ENCODE measurements around the gene CMSS1.

CMSS1 gene

GRCh38 chr3:99883693-99884092 is 66.0 kb downstream of the CMSS1 start:
- Mint-ChIP-seq H3K4me3 (no peak overlapping the region), H3K9me3 (peaks cover 4% of the 10 kb centered on the region), H3K36me3 (ENCODE audit: low read depth) (peaks cover 6% of the 10 kb centered on the region), H3K4me1 (ENCODE audit: low read depth) (peaks cover 23% of the 10 kb centered on the region), H3K27me3 (ENCODE audit: low read depth) (peaks cover 4% of the 10 kb centered on the region), H3K27ac (no peak overlapping the region)

DNA sequence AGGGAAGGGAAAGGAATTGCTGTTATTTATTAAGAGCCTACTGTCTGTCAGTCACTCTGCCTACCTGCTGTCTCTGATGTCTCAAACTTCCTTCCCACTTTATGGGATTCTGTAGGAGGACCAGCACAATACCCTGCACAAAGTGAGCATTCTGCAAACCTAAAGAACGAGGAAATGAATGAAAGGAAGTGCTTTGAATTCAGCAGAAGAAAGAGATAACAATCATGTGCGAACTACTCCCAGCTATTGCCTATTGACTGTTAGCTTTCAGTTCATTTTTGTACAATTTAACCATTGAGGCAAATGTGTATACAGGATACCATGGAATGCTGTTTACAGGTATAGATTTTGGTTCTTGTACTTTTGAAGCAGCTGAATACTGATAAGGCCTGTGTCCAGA is 66.8 kb downstream of the CMSS1 start:
- Mint-ChIP-seq H3K36me3 (ENCODE audit: low read depth) (peaks cover 6% of the 10 kb centered on the region), H3K27me3 (ENCODE audit: low read depth) (no peaks in the 10 kb centered on the region), H3K9me3 (peaks cover 4% of the 10 kb centered on the region), H3K27ac (peak overlapping the region; percentile 16), H3K4me3 (peak overlapping the region; percentile 4), H3K4me1 (ENCODE audit: low read depth) (peaks cover 24% of the 10 kb centered on the region)

- Mint-ChIP-seq H3K36me3 (ENCODE audit: low read depth) (peaks cover 6% of the 10 kb centered on the region), H3K27me3 (ENCODE audit: low read depth) (peaks cover 1% of the 10 kb centered on the region), H3K4me3 (no peak overlapping the region), H3K4me1 (ENCODE audit: low read depth) (peaks cover 24% of the 10 kb centered on the region), H3K27ac (no peak overlapping the region), H3K9me3 (peaks cover 4% of the 10 kb centered on the region)
Measured at GRCh38 chr3:99885085-99885484, 67.4 kb downstream of the CMSS1 start.

DNA sequence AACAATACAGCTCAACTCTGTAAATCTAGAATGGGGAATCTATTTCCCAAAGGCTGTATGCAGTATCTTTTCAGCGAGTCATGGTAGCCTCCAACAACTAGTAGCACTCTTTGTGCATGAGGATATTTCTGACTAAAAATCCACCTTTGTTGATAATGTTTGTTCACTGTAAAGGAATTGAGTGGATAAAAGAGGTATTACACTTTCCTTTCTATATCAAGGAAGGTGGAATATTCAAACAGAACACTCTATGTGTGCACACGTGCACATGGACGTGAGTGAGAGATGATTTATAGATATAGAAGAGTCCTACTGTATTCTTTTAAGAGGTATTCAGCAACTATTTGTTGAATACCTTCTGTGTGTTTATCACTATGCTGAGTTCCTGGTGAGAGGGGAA is 68.2 kb downstream of the CMSS1 start:
- H3K4me3 Mint-ChIP-seq: peak overlapping the region; percentile 22

DNA sequence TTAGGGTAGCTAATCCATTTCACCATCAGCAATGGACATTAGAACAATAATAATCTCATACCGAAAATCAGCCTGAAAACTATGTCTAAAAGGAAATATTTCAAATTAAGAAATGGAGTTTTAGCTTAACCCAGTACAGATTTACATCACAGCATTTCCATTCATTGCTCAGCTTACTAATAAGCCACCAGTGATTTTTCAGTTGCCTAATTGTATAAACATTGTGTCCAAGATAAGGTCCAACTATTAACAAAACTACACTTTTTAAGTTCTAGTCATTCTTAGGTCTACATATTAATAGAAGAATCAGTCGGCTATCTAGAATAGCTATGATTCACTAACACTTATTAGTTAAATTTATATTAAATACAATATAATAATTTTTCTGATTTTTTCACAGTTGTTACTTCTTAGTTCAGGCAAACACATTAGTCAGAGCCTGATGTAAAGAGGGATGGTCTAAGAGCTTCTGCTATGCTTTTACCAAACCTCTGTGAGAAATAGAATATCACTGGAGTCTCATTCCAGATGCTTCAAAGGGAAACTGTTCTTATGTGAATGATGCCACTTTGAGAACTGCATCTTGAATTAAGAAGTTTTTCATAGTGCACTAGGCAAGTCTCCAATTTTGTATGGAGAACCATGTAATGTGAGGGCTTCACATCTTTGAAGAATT is 74.1 kb downstream of the CMSS1 start:
- Mint-ChIP-seq H3K9me3 (no peaks in the 10 kb centered on the region), H3K4me1 (ENCODE audit: low read depth) (peaks cover 4% of the 10 kb centered on the region), H3K27me3 (ENCODE audit: low read depth) (peaks cover 6% of the 10 kb centered on the region), H3K27ac (no peak overlapping the region), H3K36me3 (ENCODE audit: low read depth) (peaks cover 2% of the 10 kb centered on the region), H3K4me3 (no peak overlapping the region)

More for the DNA sequence above, 68.2 kb downstream of the CMSS1 start:
- no peak overlapping the region for H3K27ac Mint-ChIP-seq
- H3K4me1 Mint-ChIP-seq (ENCODE audit: low read depth): peaks cover 24% of the 10 kb centered on the region
- peaks cover 6% of the 10 kb centered on the region for H3K27me3 Mint-ChIP-seq (ENCODE audit: low read depth)
- peaks cover 6% of the 10 kb centered on the region for H3K36me3 Mint-ChIP-seq (ENCODE audit: low read depth)
- H3K9me3 Mint-ChIP-seq: peaks cover 4% of the 10 kb centered on the region

- Mint-ChIP-seq H3K9me3 (no peaks in the 10 kb centered on the region), H3K36me3 (ENCODE audit: low read depth) (peaks cover 2% of the 10 kb centered on the region), H3K4me3 (no peak overlapping the region), H3K4me1 (ENCODE audit: low read depth) (peaks cover 4% of the 10 kb centered on the region), H3K27ac (no peak overlapping the region), H3K27me3 (ENCODE audit: low read depth) (peaks cover 6% of the 10 kb centered on the region)
Measured at GRCh38 chr3:99892332-99892731, 74.7 kb downstream of the CMSS1 start.

GRCh38 chr3:99895131-99895696 is 77.6 kb downstream of the CMSS1 start:
- H3K36me3 Mint-ChIP-seq (ENCODE audit: low read depth): no peaks in the 10 kb centered on the region

GRCh38 chr3:99895703-99896441 is 78.2 kb downstream of the CMSS1 start:
- Mint-ChIP-seq H3K36me3 (ENCODE audit: low read depth) (no peaks in the 10 kb centered on the region), H3K27ac (no peak overlapping the region), H3K4me3 (no peak overlapping the region), H3K27me3 (ENCODE audit: low read depth) (no peaks in the 10 kb centered on the region), H3K4me1 (ENCODE audit: low read depth) (peaks cover 3% of the 10 kb centered on the region), H3K9me3 (no peaks in the 10 kb centered on the region)

More at GRCh38 chr3:99895131-99895696, 77.6 kb downstream of the CMSS1 start:
- no peak overlapping the region for H3K4me3 Mint-ChIP-seq
- H3K9me3 Mint-ChIP-seq: no peaks in the 10 kb centered on the region
- H3K27me3 Mint-ChIP-seq (ENCODE audit: low read depth): peaks cover 4% of the 10 kb centered on the region
- no peak overlapping the region for H3K27ac Mint-ChIP-seq
- H3K4me1 Mint-ChIP-seq (ENCODE audit: low read depth): peaks cover 3% of the 10 kb centered on the region

GRCh38 chr3:99896482-99896881 is 78.8 kb downstream of the CMSS1 start:
- H3K27ac Mint-ChIP-seq: no peak overlapping the region
- H3K9me3 Mint-ChIP-seq: no peaks in the 10 kb centered on the region
- no peaks in the 10 kb centered on the region for H3K36me3 Mint-ChIP-seq (ENCODE audit: low read depth)
- no peaks in the 10 kb centered on the region for H3K27me3 Mint-ChIP-seq (ENCODE audit: low read depth)
- no peak overlapping the region for H3K4me3 Mint-ChIP-seq
- H3K4me1 Mint-ChIP-seq (ENCODE audit: low read depth): peaks cover 3% of the 10 kb centered on the region

- H3K27me3 Mint-ChIP-seq (ENCODE audit: low read depth): no peaks in the 10 kb centered on the region
- H3K27ac Mint-ChIP-seq: no peak overlapping the region
- H3K9me3 Mint-ChIP-seq: no peaks in the 10 kb centered on the region
- no peaks in the 10 kb centered on the region for H3K36me3 Mint-ChIP-seq (ENCODE audit: low read depth)
- no peak overlapping the region for H3K4me3 Mint-ChIP-seq
- peaks cover 9% of the 10 kb centered on the region for H3K4me1 Mint-ChIP-seq (ENCODE audit: low read depth)
Measured at GRCh38 chr3:99899603-99900002, 81.9 kb downstream of the CMSS1 start.

DNA sequence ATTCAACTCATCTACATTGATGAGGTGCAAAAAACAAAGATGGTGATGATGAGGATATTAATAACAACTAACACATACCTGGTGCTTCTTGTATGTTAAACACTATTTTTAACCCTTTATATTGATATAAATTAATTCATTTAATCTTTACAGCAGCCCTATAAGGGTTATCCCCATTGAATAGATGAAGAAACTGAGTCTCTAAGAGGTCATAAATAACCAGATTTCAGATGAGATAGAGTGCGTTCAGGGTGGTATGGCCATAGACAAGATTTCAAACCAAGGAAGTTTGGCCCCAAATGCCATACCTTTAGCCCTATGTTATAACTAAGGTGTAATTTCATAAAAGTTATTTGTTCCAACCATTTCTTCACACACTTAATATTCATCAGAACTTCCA is 82.6 kb downstream of the CMSS1 start:
- Mint-ChIP-seq H3K27me3 (ENCODE audit: low read depth) (no peaks in the 10 kb centered on the region), H3K36me3 (ENCODE audit: low read depth) (peaks cover 2% of the 10 kb centered on the region), H3K27ac (no peak overlapping the region), H3K4me3 (no peak overlapping the region), H3K9me3 (no peaks in the 10 kb centered on the region), H3K4me1 (ENCODE audit: low read depth) (peaks cover 9% of the 10 kb centered on the region)

DNA sequence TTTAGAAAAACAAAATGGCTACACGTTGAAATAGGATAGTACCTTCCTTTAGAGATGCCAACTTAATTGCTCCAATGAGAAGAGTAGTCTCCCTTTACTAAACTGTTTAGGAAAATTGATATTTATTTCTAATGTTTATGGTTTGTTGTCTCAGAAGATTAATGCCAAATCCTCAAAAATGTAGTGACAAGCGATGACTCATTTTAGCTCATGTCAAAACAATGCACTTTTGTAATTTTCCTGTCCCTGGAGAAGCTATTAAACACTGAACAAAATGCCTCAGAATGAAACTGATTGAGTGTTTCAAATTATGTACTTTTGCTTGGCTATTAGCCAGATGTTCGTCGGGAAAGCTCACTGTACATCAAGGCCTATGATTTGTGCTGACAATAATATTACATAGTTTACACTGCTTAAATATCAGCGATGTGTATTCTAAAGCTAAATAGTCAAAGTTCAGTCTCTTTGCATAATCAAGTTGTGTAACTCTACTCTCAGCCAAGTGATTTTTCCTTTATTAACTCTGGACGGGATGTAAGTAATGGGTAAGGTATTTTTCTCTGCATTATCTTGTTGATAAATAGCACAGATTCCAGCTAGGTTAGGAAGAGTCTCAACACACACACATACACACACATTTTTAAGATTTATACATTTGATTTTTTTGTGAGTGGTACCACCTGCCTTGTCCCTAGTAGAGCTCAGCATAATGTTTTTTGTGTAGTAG is 83.7 kb downstream of the CMSS1 start:
- H3K27me3 Mint-ChIP-seq (ENCODE audit: low read depth): no peaks in the 10 kb centered on the region
- peaks cover 2% of the 10 kb centered on the region for H3K36me3 Mint-ChIP-seq (ENCODE audit: low read depth)
- H3K27ac Mint-ChIP-seq: no peak overlapping the region
- H3K4me1 Mint-ChIP-seq (ENCODE audit: low read depth): peaks cover 9% of the 10 kb centered on the region
- H3K4me3 Mint-ChIP-seq: no peak overlapping the region
- no peaks in the 10 kb centered on the region for H3K9me3 Mint-ChIP-seq

DNA sequence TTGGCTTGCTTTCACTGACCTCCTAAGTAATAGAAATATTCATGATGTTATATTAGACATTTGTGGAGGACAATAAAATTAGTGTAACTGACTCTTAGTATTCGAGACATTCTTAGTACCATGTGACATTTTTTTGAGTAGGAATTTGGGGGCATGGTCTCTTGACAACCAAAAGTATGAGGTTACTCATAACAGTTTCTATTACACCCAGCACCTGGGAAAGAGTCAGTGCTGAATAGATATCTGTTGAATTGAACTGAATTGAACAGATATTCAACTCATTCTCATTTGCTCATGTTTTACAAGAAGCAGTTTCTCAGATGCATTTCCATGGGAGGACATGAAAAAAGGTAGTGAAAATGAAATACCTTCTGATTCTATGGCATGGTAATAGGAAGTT is 84.4 kb downstream of the CMSS1 start:
- Mint-ChIP-seq H3K4me3 (no peak overlapping the region), H3K27ac (no peak overlapping the region), H3K4me1 (ENCODE audit: low read depth) (peaks cover 9% of the 10 kb centered on the region), H3K36me3 (ENCODE audit: low read depth) (peaks cover 3% of the 10 kb centered on the region), H3K9me3 (no peaks in the 10 kb centered on the region), H3K27me3 (ENCODE audit: low read depth) (no peaks in the 10 kb centered on the region)

DNA sequence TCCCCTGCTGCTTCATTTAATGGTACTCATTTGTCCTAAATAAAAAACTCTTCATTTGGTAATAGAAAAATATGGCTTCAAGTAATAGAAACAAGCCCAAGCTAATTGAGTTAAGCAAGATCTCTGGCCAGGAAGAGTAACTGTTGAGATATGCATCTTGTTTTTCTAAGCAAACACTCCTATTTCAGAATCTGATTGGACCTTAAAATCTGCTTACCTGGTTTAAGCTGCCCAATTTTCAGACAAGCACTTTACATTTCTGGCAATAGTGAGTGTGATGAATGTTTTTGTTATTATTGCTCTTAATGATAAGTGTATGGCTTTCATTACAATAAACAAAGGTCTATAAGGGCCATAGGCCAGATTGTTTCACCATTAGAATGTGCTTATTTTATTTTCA is 86.2 kb downstream of the CMSS1 start:
- H3K27ac Mint-ChIP-seq: no peak overlapping the region
- peaks cover 3% of the 10 kb centered on the region for H3K36me3 Mint-ChIP-seq (ENCODE audit: low read depth)

More for the DNA sequence above, 86.2 kb downstream of the CMSS1 start:
- Mint-ChIP-seq H3K9me3 (no peaks in the 10 kb centered on the region), H3K4me3 (no peak overlapping the region), H3K4me1 (ENCODE audit: low read depth) (peaks cover 9% of the 10 kb centered on the region), H3K27me3 (ENCODE audit: low read depth) (no peaks in the 10 kb centered on the region)

All from T-helper 1 cell treated with Interleukin-12 subunit alpha and Interleukin-12 subunit beta and Interleukin-4 antibody, amounts not matched to agents 30 μg/mL and 1 μg/mL, for 36 hours (primary cell).